Measurements from ENCODE around the gene CDKAL1.
"Not testable (repeated sequence)": the region's sequence is repeated elsewhere in the genome, so short reads cannot be mapped to it uniquely, and the experiment has no call there.

Gene CDKAL1

GRCh38 chr6:20534295-20535262 is at the start of gene CDKAL1:
TSS of gene CDKAL1 (plus strand) at chr6:20534457. CDS start at chr6:20546351, 11,894 bp downstream.
- peak; percentile 92 for DNase-seq

- no peak for DNase-seq
These were observed 47.6 kb upstream of the CDKAL1 start for GRCh38 chr6:20486641-20487040.

- no peak for DNase-seq
These were observed 46.4 kb upstream of the CDKAL1 start for GRCh38 chr6:20487669-20488375.

- DNase-seq, result no peak
These were observed 43.7 kb upstream of the CDKAL1 start for GRCh38 chr6:20490591-20490990.

- DNase-seq, result no peak
These were observed 42.2 kb upstream of the CDKAL1 start for GRCh38 chr6:20492099-20492498.

- DNase-seq, result no peak
These were observed 36.8 kb upstream of the CDKAL1 start for GRCh38 chr6:20497216-20498040.

- DNase-seq, result no peak
These were observed 36.2 kb upstream of the CDKAL1 start for GRCh38 chr6:20498041-20498385.

GRCh38 chr6:20509212-20509611 is 25.0 kb upstream of the CDKAL1 start:
- DNase-seq, result no peak

GRCh38 chr6:20511852-20512251 is 22.4 kb upstream of the CDKAL1 start:
- no peak for DNase-seq

- DNase-seq, result not testable (repeated sequence)
These were observed 9.0 kb upstream of the CDKAL1 start for GRCh38 chr6:20525208-20525607.

- peak; percentile 51 for DNase-seq
These were observed 5.2 kb upstream of the CDKAL1 start for GRCh38 chr6:20529086-20529448.

- no peak for DNase-seq
These were observed 1.4 kb upstream of the CDKAL1 start for GRCh38 chr6:20532881-20533280.

GRCh38 chr6:20533746-20534294 is 437 bp upstream of the CDKAL1 start:
- no peak for DNase-seq

GRCh38 chr6:20538131-20538662 is 3.9 kb downstream of the CDKAL1 start:
- no peak for DNase-seq

- DNase-seq, result no peak
These were observed 4.7 kb downstream of the CDKAL1 start for GRCh38 chr6:20538907-20539306.

GRCh38 chr6:20539387-20539786 is 5.1 kb downstream of the CDKAL1 start:
- no peak for DNase-seq

- DNase-seq, result no peak
These were observed 6.4 kb downstream of the CDKAL1 start for GRCh38 chr6:20540683-20541082.

- DNase-seq, result no peak
These were observed 7.1 kb downstream of the CDKAL1 start for GRCh38 chr6:20541382-20541781.

- peak; percentile 91 for DNase-seq
These were observed 8.8 kb downstream of the CDKAL1 start for GRCh38 chr6:20542927-20543602.

GRCh38 chr6:20548264-20548663 is 14.0 kb downstream of the CDKAL1 start:
- no peak for DNase-seq

GRCh38 chr6:20549398-20549797 is 15.1 kb downstream of the CDKAL1 start:
- DNase-seq, result not testable (repeated sequence)

- DNase-seq, result no peak
These were observed 20.1 kb downstream of the CDKAL1 start for GRCh38 chr6:20554326-20554725.

All from NCI-H1105 treated with DMSO at 0.1 percent for 48 hours (cell line).